GM12875 (cell line): ENCODE measurements around the gene VPS18.

ENCODE experiments used
- H3K4me3 ChIP-seq: one replicate; pipeline ENCODE4 v1.5.1; 2011; ENCODE audit warnings: low read depth, low read length, control low read depth
- CTCF ChIP-seq: IDR thresholded peaks from 2 replicates; pipeline ENCODE4 v1.5.1; 2011; ENCODE audit warnings: low read depth, mild to moderate bottlenecking, control low read depth, inconsistent platforms, low read length, moderate library complexity, borderline replicate concordance; ENCODE audit not compliant: insufficient read depth

The VPS18 gene

DNA sequence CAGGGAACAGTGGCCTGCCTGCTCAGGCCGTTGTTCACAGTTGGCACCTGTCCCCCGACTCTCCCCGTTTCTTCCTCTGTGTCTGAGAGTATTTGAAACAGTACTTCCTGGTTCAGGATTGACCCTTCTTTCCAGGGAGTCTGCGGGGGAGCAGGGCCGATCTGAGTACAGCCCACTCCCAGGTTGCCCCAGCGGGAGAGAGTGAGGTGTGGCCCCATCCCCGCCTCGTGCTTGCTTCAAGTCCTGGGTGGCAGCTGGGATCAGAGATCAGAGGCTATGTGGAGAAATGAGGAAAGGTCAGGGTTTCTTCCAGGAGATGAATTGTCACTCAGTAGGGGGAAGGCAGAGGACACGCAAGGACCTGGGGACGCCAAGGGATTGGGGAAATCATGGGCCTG is 28.4 kb downstream of the VPS18 start:
- TF ChIP-seq CTCF: no peak
- H3K4me3 ChIP-seq: no peak overlapping the region

DNA sequence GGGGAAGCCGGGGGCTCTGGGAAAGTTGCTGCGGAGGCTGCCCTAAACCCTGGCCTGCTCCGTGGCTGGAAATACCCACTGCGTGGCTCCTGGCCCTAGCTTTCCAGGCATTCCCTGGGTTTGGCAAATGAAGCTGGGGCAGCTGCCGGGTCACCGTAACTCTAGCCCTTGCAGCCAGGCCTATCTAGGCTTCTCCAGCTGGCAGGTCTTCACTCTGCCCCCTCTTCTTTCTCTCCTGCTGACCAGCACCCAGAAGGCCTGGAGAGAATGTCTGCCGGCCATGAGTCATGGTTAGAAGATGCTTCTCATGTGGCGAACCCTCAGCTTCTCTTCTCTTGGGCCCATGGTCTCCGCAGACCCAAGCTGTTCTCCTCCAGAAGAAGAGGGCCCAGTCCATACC is 29.3 kb downstream of the VPS18 start:
- TF ChIP-seq CTCF: no peak

GRCh38 chr15:40925495-40925862 is 31.2 kb downstream of the VPS18 start:
- no peak for TF ChIP-seq CTCF
- H3K4me3 ChIP-seq: no peak overlapping the region

More for the DNA sequence above, 29.3 kb downstream of the VPS18 start:
- H3K4me3 ChIP-seq: no peak overlapping the region

DNA sequence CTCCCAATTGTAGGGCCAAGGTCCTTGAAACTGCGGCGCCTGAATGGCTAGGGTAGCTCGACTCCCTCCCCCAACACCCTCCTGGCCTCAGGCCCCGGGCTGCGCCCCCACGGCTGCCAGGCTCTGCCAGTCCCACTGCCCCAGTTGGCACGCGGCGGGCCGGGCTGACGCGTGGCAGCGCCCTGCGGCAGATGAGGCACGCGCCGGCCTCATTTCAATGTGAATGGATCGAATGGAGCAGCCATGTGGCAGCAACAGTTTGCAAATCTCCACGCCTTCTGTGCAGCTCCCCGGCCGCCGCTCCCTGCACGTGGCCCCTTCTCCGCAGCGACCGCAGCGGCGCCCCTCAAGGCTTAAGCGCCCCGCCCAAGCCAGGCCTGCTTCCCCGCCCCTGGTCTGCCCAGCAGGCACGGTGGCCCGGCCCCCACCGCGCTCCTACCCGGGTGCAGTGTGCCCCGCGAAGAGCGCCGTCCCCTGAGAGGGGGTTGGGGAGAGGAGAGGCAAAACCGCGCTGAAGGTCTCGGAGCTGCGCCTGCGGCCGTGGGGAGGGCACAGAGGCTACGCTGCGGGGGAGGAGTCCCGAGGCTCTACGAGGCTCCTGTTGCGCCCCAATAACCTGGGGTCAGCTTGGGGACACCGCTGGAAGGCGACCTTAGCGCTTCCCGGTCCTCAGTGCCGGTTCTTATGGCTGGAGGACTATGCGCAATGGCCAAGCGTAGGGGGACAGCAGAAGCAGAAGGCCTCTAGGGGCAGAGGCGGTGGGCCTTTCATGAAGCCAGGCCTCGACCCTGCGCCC is 31.8 kb downstream of the VPS18 start:
- no peak for TF ChIP-seq CTCF
- H3K4me3 ChIP-seq: no peak overlapping the region

GRCh38 chr15:40926659-40927494 is 32.6 kb downstream of the VPS18 start:
- no peak for TF ChIP-seq CTCF
- H3K4me3 ChIP-seq: no peak overlapping the region

GRCh38 chr15:40927495-40927872 is 33.2 kb downstream of the VPS18 start:
- no peak for TF ChIP-seq CTCF
- H3K4me3 ChIP-seq: no peak overlapping the region
